Common myeloid progenitor, CD34-positive (primary cell): Measurements from ENCODE around the gene DPYSL4.
A peak's percentile ranks its signal among the peaks of the same experiment; 100 is the strongest.
"Not testable (repeated sequence)": the region's sequence is repeated elsewhere in the genome, so short reads cannot be mapped to it uniquely, and the experiment has no call there.

ENCODE experiments used
- CTCF ChIA-PET: fragments of 350-600 bp; sonication (Branson Sonifier 250); formaldehyde crosslinking; loops from one replicate; lab custom pipeline; 2021; ENCODE audit warnings: antibody characterized with exemption; lab: Charles Lee
- POLR2A ChIA-PET: fragments of 350-600 bp; sonication (Branson Sonifier 250); formaldehyde crosslinking; loops from one replicate; lab custom pipeline; 2021; ENCODE audit warnings: antibody characterized with exemption; lab: Charles Lee
- DNase-seq, 3 donors: peaks; one replicate each; pipeline versions ENCODE4 v3.0.0 to v3.0.0-alpha.2; 2013
- H3K27ac ChIP-seq, 2 experiments: 1 replicate in 1 of 2; 2 replicates in 1 of 2; pipeline ENCODE4 v1.7.0; 2013; ENCODE audit warnings: inconsistent platforms in 2 of 2, low read length in 2 of 2, mild to moderate bottlenecking in 2 of 2, low read depth in 1 of 2, moderate library complexity in 1 of 2; ENCODE audit not compliant: severe bottlenecking in 2 of 2, insufficient read depth in 1 of 2, poor library complexity in 1 of 2
- H3K27me3 ChIP-seq, 5 experiments: replicated peaks in 2 of 5; 1 replicate in 3 of 5; 2 replicates in 2 of 5; pipeline versions ENCODE4 v1.6.1 to v1.7.0; 2013; ENCODE audit warnings: low read length in 4 of 5, mild to moderate bottlenecking in 2 of 5, moderate library complexity in 2 of 5, inconsistent platforms in 1 of 5; ENCODE audit not compliant: insufficient read depth in 5 of 5, control insufficient read depth in 4 of 5
- H3K36me3 ChIP-seq, 4 experiments: 1 replicate in 2 of 4; 2 replicates in 2 of 4; pipeline versions ENCODE4 v1.6.1 to v1.7.0; 2013; ENCODE audit warnings: low read length in 3 of 4, control low read depth in 1 of 4, mild to moderate bottlenecking in 1 of 4; ENCODE audit not compliant: control insufficient read depth in 4 of 4, insufficient read depth in 4 of 4
- H3K4me1 ChIP-seq, 4 experiments: 1 replicate in 3 of 4; 2 replicates in 1 of 4; pipeline versions ENCODE4 v1.6.1 to v1.7.1; 2013; ENCODE audit warnings: low read length in 3 of 4, mild to moderate bottlenecking in 3 of 4, control low read depth in 1 of 4, inconsistent platforms in 1 of 4, moderate library complexity in 1 of 4; ENCODE audit not compliant: control insufficient read depth in 4 of 4, insufficient read depth in 4 of 4; ENCODE audit errors: control extremely low read depth in 1 of 4
- H3K4me3 ChIP-seq, 7 experiments: 1 replicate in 4 of 7; 2 replicates in 3 of 7; pipeline versions ENCODE4 v1.5.1 to v1.7.0; 2013; ENCODE audit warnings: mild to moderate bottlenecking in 7 of 7, low read length in 6 of 7, moderate library complexity in 6 of 7, inconsistent platforms in 2 of 7, low read depth in 2 of 7, control low read depth in 1 of 7; ENCODE audit not compliant: insufficient read depth in 4 of 7, control insufficient read depth in 1 of 7; ENCODE audit errors: extremely low read depth in 1 of 7
- H3K9me3 ChIP-seq, 5 experiments: 1 replicate in 4 of 5; 2 replicates in 1 of 5; pipeline versions ENCODE4 v1.6.1 to v1.7.1; 2013; ENCODE audit warnings: low read length in 4 of 5, mild to moderate bottlenecking in 2 of 5, inconsistent platforms in 1 of 5, low read depth in 1 of 5, moderate library complexity in 1 of 5; ENCODE audit not compliant: control insufficient read depth in 4 of 5, insufficient read depth in 2 of 5; ENCODE audit errors: control extremely low read depth in 1 of 5
- WGBS: methylation state at CpG from one replicate; pipeline ENCODE4 v1.1.5; 2013; ENCODE audit not compliant: insufficient coverage; 5-methylcytosine and 5-hydroxymethylcytosine counted together

The DPYSL4 gene

GRCh38 chr10:132155723-132156381 lies 30.9 kb upstream of the DPYSL4 start:
- DNase-seq = no peak
- 84% methylated on average over 13 of the region's 15 CpGs for WGBS
- no peak overlapping the region for H3K4me3 ChIP-seq
- no peaks in the 10 kb centered on the region for H3K9me3 ChIP-seq
- H3K4me1 ChIP-seq = no peaks in the 10 kb centered on the region
- H3K27me3 ChIP-seq = peaks cover 0 to 4% (median 2%) of the 10 kb centered on the region in 5 experiments
- ChIA-PET POLR2A (interaction anchor here (0.6 kb wide), 1 partner anchor 59 kb away, joined by 5 read pairs; no protein-coding TSS in a partner anchor), CTCF (no interaction called here)
- H3K27ac ChIP-seq = no peak overlapping the region
- no peaks in the 10 kb centered on the region for H3K36me3 ChIP-seq

- Histone ChIP-seq H3K4me3 (no peak overlapping the region), H3K27ac (no peak overlapping the region), H3K9me3 (no peaks in the 10 kb centered on the region), H3K36me3 (no peaks in the 10 kb centered on the region), H3K4me1 (no peaks in the 10 kb centered on the region), H3K27me3 (peaks cover 0 to 4% (median 2%) of the 10 kb centered on the region in 5 experiments)
- DNase-seq = no peak
- CTCF ChIA-PET = no interaction called here
- WGBS = 84% methylated on average over 6 of the region's 7 CpGs
- POLR2A ChIA-PET = no interaction called here
These were observed 30.4 kb upstream of the DPYSL4 start for GRCh38 chr10:132156382-132156781.

GRCh38 chr10:132157101-132157500 lies 29.6 kb upstream of the DPYSL4 start:
- no peaks in the 10 kb centered on the region for H3K36me3 ChIP-seq
- no peaks in the 10 kb centered on the region for H3K9me3 ChIP-seq
- DNase-seq = no peak
- H3K27ac ChIP-seq = no peak overlapping the region
- H3K4me3 ChIP-seq = no peak overlapping the region
- peaks cover 0 to under 1% (median 0%) of the 10 kb centered on the region in 5 experiments for H3K27me3 ChIP-seq
- ChIA-PET POLR2A (no interaction called here), CTCF (no interaction called here)
- 88% methylated on average over 2 of the region's 8 CpGs for WGBS
- H3K4me1 ChIP-seq = peaks cover 0 to 4% (median 2%) of the 10 kb centered on the region in 4 experiments

GRCh38 chr10:132158122-132158741 lies 28.5 kb upstream of the DPYSL4 start:
- Histone ChIP-seq H3K27me3 (peaks cover 0 to 6% (median 0%) of the 10 kb centered on the region in 5 experiments), H3K27ac (no peak overlapping the region), H3K4me1 (peaks cover 0 to 6% (median 4%) of the 10 kb centered on the region in 4 experiments), H3K36me3 (no peaks in the 10 kb centered on the region), H3K9me3 (no peaks in the 10 kb centered on the region), H3K4me3 (no peak overlapping the region)
- ChIA-PET CTCF (no interaction called here), POLR2A (no interaction called here)
- DNase-seq = peak in 1 of 3 donors; percentile 31
- WGBS = 100% methylated on average over 1 of the region's 2 CpGs

GRCh38 chr10:132158823-132159222 lies 27.9 kb upstream of the DPYSL4 start:
- no peak overlapping the region for H3K27ac ChIP-seq
- ChIA-PET POLR2A (no interaction called here), CTCF (no interaction called here)
- H3K27me3 ChIP-seq = peaks cover 0 to 12% (median 0%) of the 10 kb centered on the region in 5 experiments
- H3K36me3 ChIP-seq = no peaks in the 10 kb centered on the region
- no peak overlapping the region for H3K4me3 ChIP-seq
- DNase-seq = peak in 2 of 3 donors; percentile 26 to 35
- H3K4me1 ChIP-seq = peaks cover 0 to 6% (median 4%) of the 10 kb centered on the region in 4 experiments
- no peaks in the 10 kb centered on the region for H3K9me3 ChIP-seq
- WGBS = no CpG with 5 or more reads among the region's 7 CpGs

- H3K27ac ChIP-seq, DNase-seq, H3K9me3 ChIP-seq, POLR2A ChIA-PET, CTCF ChIA-PET, H3K4me3 ChIP-seq, H3K36me3 ChIP-seq, H3K4me1 ChIP-seq: not testable (repeated sequence)
- 80% methylated on average over 1 of the region's 7 CpGs for WGBS
- peaks cover 0 to 20% (median 7%) of the 10 kb centered on the region in 5 experiments for H3K27me3 ChIP-seq
These were observed 27.2 kb upstream of the DPYSL4 start for GRCh38 chr10:132159302-132160230.
